OCI-LY7 (cell line): ENCODE data around the gene ZMIZ2. TPM values are rescaled to one million over a fixed set of nuclear protein-coding genes. Genes with fewer than 3 reads are reported as not detected.

Source experiments
- BruUV-seq: library from RNA; stranded (reverse); fragments of 400-500 nt; replicated peaks from 2 replicates; lab custom pipeline; 2021; lab: Mats Ljungman, UMichigan
- CTCF ChIA-PET: fragments of 300-600 bp; sonication (Branson Sonifier 250); formaldehyde crosslinking; loops from one replicate; lab custom pipeline; 2022; ENCODE audit warnings: antibody characterized with exemption; ENCODE audit not compliant: unreplicated experiment; lab: Charles Lee
- POLR2A ChIA-PET: fragments of 300-600 bp; sonication (Branson Sonifier 250); formaldehyde crosslinking; loops from one replicate; lab custom pipeline; 2022; ENCODE audit warnings: antibody characterized with exemption; lab: Charles Lee
- DNase-seq: peaks from one replicate; pipeline ENCODE4 v3.0.0-alpha.2; 2015; ENCODE audit warnings: low spot score
- H2AFZ ChIP-seq: fragments of 200-600 bp; sonication (generic), shearing (Covaris generic); 2 replicates; pipeline ENCODE4 v1.6.1; 2014; ENCODE audit warnings: mild to moderate bottlenecking, antibody characterized with exemption, low read length, moderate library complexity
- H3K27ac ChIP-seq: fragments of 200-600 bp; sonication (generic); 2 replicates; pipeline ENCODE4 v1.5.1; 2014; ENCODE audit warnings: mixed run types, low read depth, mild to moderate bottlenecking, moderate library complexity, low read length, inconsistent platforms; ENCODE audit not compliant: poor library complexity, severe bottlenecking
- H3K36me3 ChIP-seq: fragments of 200-600 bp; sonication (generic); 2 replicates; pipeline ENCODE4 v1.6.1; 2014; ENCODE audit warnings: mild to moderate bottlenecking, antibody characterized with exemption, low read length, moderate library complexity, mixed read lengths; ENCODE audit not compliant: insufficient read depth
- H3K4me1 ChIP-seq: fragments of 200-600 bp; sonication (generic); 2 replicates; pipeline ENCODE4 v1.5.1; 2014; ENCODE audit warnings: mild to moderate bottlenecking, low read length; ENCODE audit not compliant: insufficient read depth, poor library complexity, severe bottlenecking
- H3K4me2 ChIP-seq: fragments of 200-600 bp; sonication (generic); 2 replicates; pipeline ENCODE4 v1.6.1; 2014; ENCODE audit warnings: mild to moderate bottlenecking, low read length
- H3K4me3 ChIP-seq: fragments of 200-600 bp; sonication (generic); 2 replicates; pipeline ENCODE4 v1.5.1; 2014; ENCODE audit warnings: mild to moderate bottlenecking, low read depth, low read length; ENCODE audit not compliant: poor library complexity, severe bottlenecking
- H3K79me2 ChIP-seq: fragments of 200-600 bp; sonication (generic); 2 replicates; pipeline ENCODE4 v1.6.1; 2016; ENCODE audit warnings: low read depth, mild to moderate bottlenecking, low read length, moderate library complexity, mixed read lengths; ENCODE audit not compliant: insufficient read depth
- H3K9me2 ChIP-seq: fragments of 200-600 bp; sonication (generic); 2 replicates; pipeline ENCODE4 v1.6.1; 2016; ENCODE audit warnings: mild to moderate bottlenecking, low read length, mixed read lengths; ENCODE audit not compliant: insufficient read depth
- H3K9me3 ChIP-seq: fragments of 200-600 bp; sonication (generic); 2 replicates; pipeline ENCODE4 v1.6.1; 2014; ENCODE audit warnings: mild to moderate bottlenecking, mixed run types, low read length, mixed read lengths
- H4K20me1 ChIP-seq: fragments of 200-600 bp; sonication (generic); 2 replicates; pipeline ENCODE4 v1.6.1; 2014; ENCODE audit warnings: mild to moderate bottlenecking, antibody characterized with exemption, low read length, moderate library complexity, mixed read lengths; ENCODE audit not compliant: insufficient read depth
- CTCF ChIP-seq: fragments of 200-600 bp; sonication (generic); conservative IDR thresholded peaks from 2 replicates; pipeline ENCODE4 v1.5.1; 2014; ENCODE audit warnings: mild to moderate bottlenecking, antibody characterized with exemption, low read length, moderate library complexity, mixed read lengths
- EZH2phosphoT487 ChIP-seq: fragments of 200-600 bp; sonication (generic); IDR thresholded peaks from 2 replicates; pipeline ENCODE4 v1.6.1; 2018; ENCODE audit warnings: low read depth, borderline replicate concordance, mild to moderate bottlenecking, mixed run types, antibody characterized with exemption, low read length, moderate library complexity, mixed read lengths
- intact Hi-C: fragments of 100-400 bp; cut with micrococcal nuclease; formaldehyde crosslinking; loops from one replicate; pipeline ENCODE4 v1.10.0; 2022; ENCODE audit not compliant: unreplicated experiment
- total RNA-seq, 2 experiments: library from RNA; depleted of rRNA in 1 of 2; stranded (reverse); fragments of >200 nt in 1 of 2; shearing (Covaris generic) in 1 of 2; gene quantifications; 2 replicates each; pipeline ENCODE4 v1.2.3, GENCODE V29; 2014 to 2022

Gene ZMIZ2
- total RNA-seq, 2 experiments from 2014 or later: 17.2 to 79.7 TPM

- H3K9me3 ChIP-seq: no peaks in the 10 kb centered on the region
- no peak for DNase-seq
- no peaks in the 10 kb centered on the region for H3K4me1 ChIP-seq
- ChIA-PET CTCF (no interaction called here), POLR2A (interaction anchor here (0.6 to 1.2 kb wide), 4 partner anchors 14 to 233 kb away, joined by 3 to 5 read pairs (median 4); no protein-coding TSS in a partner anchor)
- H2AFZ ChIP-seq: no peak overlapping the region
- H3K4me3 ChIP-seq: no peak overlapping the region
- no peak overlapping the region for H3K4me2 ChIP-seq
- BruUV-seq: no TSS peak
- no peak overlapping the region for H3K27ac ChIP-seq
- peaks cover 5% of the 10 kb centered on the region; the same call in 1 of the 2 replicates for H3K79me2 ChIP-seq
- H3K36me3 ChIP-seq: peaks cover 43% of the 10 kb centered on the region
- intact Hi-C loops: no loop called here
- TF ChIP-seq CTCF (no peak), EZH2phosphoT487 (no peak)
- peaks cover 5% of the 10 kb centered on the region; the same call in 1 of the 2 replicates for H4K20me1 ChIP-seq
- H3K9me2 ChIP-seq: no peaks in the 10 kb centered on the region
Observed at GRCh38 chr7:44805950-44806349, 57.3 kb downstream of the ZMIZ2 start.

GRCh38 chr7:44808914-44809393, 60.3 kb downstream of the ZMIZ2 start:
- intact Hi-C loops: no loop called here
- no peak overlapping the region for H3K4me3 ChIP-seq
- H3K9me3 ChIP-seq: no peaks in the 10 kb centered on the region
- BruUV-seq: no TSS peak
- ChIA-PET CTCF (no interaction called here), POLR2A (interaction anchor here (0.6 to 1.2 kb wide), 4 partner anchors 11 to 205 kb away, joined by 3 to 8 read pairs (median 3); no protein-coding TSS in a partner anchor)
- DNase-seq: no peak
- no peaks in the 10 kb centered on the region for H3K4me1 ChIP-seq
- no peak overlapping the region for H3K4me2 ChIP-seq
- TF ChIP-seq EZH2phosphoT487 (no peak), CTCF (no peak)
- H3K79me2 ChIP-seq: no peaks in the 10 kb centered on the region
- H4K20me1 ChIP-seq: no peaks in the 10 kb centered on the region
- H3K9me2 ChIP-seq: no peaks in the 10 kb centered on the region
- H3K27ac ChIP-seq: no peak overlapping the region
- no peak overlapping the region for H2AFZ ChIP-seq
- H3K36me3 ChIP-seq: peaks cover 14% of the 10 kb centered on the region

GRCh38 chr7:44811093-44811492, 62.4 kb downstream of the ZMIZ2 start:
- H4K20me1 ChIP-seq: no peaks in the 10 kb centered on the region
- BruUV-seq: no TSS peak
- no peaks in the 10 kb centered on the region for H3K9me3 ChIP-seq
- no peaks in the 10 kb centered on the region for H3K79me2 ChIP-seq
- TF ChIP-seq CTCF (no peak), EZH2phosphoT487 (no peak)
- no peaks in the 10 kb centered on the region for H3K9me2 ChIP-seq
- no peak overlapping the region for H3K4me2 ChIP-seq
- DNase-seq: no peak
- intact Hi-C loops: no loop called here
- no peaks in the 10 kb centered on the region for H3K36me3 ChIP-seq
- POLR2A ChIA-PET: interaction anchor here (0.9 kb wide), 1 partner anchor 13 kb away, joined by 3 read pairs; no protein-coding TSS in a partner anchor
- CTCF ChIA-PET: no interaction called here
- no peak overlapping the region for H2AFZ ChIP-seq
- no peak overlapping the region for H3K27ac ChIP-seq
- no peak overlapping the region for H3K4me3 ChIP-seq
- H3K4me1 ChIP-seq: no peaks in the 10 kb centered on the region
